CD4-positive, alpha-beta T cell treated with Interleukin-15 for 4 hours (primary cell): ENCODE measurements around the gene EBF3.

Source experiments
- DNase-seq: peaks from one replicate; pipeline ENCODE4 v3.0.0-alpha.2; 2020; ENCODE audit warnings: low spot score

The EBF3 gene, protein sequence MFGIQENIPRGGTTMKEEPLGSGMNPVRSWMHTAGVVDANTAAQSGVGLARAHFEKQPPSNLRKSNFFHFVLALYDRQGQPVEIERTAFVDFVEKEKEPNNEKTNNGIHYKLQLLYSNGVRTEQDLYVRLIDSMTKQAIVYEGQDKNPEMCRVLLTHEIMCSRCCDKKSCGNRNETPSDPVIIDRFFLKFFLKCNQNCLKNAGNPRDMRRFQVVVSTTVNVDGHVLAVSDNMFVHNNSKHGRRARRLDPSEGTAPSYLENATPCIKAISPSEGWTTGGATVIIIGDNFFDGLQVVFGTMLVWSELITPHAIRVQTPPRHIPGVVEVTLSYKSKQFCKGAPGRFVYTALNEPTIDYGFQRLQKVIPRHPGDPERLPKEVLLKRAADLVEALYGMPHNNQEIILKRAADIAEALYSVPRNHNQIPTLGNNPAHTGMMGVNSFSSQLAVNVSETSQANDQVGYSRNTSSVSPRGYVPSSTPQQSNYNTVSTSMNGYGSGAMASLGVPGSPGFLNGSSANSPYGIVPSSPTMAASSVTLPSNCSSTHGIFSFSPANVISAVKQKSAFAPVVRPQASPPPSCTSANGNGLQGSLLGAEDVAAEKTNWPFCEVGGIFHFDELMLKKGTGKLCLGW

GRCh38 chr10:129963641-129964501 lies at the start of gene EBF3:
Gene EBF3, minus strand, starts transcription at chr10:129964274. Its CDS starts 506 bp downstream, at chr10:129963768.
- peak; percentile 3 for DNase-seq

DNA sequence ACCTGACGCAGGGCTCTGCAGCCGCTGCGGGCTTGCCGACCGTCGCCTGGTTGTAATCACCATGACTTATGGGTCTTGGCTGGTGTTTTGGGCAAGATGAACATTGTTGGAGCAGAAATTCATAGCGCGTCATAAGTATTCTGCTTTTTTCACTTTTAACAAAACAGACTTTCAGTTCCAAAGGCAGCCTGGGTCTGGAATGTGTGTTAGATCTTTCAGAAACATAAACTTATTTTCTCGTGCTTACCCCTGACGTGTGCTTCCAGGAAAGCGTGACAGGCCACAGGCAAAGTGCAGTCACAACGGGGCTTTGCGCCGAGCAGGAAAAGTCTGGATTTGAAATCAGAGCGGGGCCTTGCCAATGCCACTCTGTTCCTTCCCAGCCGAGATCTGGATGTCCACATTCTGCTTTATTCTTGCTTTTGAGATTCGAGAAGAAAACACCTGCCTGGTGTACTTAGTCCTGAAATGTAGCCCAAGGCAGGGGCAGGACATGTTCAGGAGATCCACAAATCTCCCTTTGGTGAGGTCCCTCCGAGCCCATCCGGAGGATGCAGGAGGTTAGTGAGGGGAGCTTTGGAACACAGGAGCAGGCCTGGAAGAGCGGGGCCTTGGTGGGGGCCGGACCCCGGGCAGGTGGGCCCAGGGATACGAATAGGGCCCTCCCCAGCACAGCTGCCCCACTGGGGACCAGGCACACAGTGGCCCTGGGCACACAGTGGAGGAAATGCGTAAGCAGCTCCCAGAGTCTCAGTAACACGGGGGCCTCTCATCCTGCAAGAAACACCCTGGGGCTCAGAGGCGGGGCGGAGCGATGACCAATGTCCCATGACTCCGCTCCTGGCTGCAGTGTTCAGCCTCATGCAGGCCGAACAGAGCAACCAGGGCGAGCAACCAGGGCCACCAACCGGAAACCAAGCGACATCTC lies 49.5 kb upstream of the EBF3 start:
- no peak for DNase-seq

GRCh38 chr10:130012129-130012528 lies 48.1 kb upstream of the EBF3 start:
- no peak for DNase-seq

DNA sequence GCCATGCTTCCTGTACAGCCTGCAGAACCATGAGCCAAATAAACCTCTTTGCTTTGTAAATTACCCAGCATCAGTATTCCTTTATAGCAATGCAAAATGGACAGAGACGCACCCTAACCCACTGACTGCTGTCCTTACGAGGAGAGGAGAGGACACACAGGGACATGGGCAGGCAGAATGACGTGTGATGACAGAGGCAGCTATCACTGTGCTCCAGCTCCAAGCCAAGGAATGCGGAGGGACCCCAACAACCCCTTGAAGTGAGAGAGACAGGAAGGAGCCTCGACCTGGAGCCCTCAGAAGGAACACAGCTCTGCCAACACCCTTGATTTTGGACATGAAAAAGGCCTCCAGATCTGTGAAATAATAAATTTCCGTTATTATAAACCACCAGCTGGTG lies 46.6 kb upstream of the EBF3 start:
- DNase-seq, result no peak

- no peak for DNase-seq
Measured at GRCh38 chr10:130009228-130009627, 45.2 kb upstream of the EBF3 start.

GRCh38 chr10:130003787-130004613 lies 39.9 kb upstream of the EBF3 start:
- no peak for DNase-seq

DNA sequence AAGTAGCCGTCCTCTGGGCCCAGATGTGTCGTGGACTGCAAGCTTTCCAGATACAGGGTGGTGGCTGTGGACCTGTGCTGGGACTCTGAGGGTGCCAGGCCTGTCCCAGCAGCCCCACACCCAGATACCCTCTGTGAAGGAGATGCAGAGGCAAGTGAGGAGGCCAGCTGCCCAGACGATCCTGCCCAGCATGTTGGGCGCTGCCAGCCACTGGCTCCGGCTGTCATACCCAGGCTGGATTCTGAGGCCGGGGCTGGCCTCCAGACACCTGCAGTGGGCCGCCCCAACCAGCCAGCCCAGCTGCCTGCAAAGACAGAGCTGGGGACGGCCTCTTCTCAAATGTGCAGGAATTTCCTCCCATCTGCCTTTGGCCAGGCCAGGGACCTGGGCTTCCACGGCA lies 39.1 kb upstream of the EBF3 start:
- no peak for DNase-seq

DNA sequence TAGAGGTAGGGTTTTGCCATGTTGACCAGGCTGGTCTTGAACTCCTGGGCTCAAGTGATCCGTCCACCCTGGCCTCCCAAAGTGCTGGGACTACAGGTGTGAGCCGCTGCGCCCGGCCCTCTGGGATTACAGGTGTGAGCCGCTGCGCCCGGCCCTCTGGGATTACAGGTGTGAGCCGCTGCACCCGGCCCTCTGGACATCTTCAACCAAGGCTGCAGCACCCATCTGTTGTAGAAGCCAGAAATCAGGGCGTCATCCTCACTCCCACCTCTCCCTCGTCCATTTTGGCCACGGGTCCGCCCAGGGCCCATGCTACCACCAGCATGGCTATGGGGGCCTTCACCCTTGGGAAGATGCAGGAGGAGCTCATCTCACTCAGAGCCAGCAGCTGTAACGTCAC lies 38.5 kb upstream of the EBF3 start:
- no peak for DNase-seq

DNA sequence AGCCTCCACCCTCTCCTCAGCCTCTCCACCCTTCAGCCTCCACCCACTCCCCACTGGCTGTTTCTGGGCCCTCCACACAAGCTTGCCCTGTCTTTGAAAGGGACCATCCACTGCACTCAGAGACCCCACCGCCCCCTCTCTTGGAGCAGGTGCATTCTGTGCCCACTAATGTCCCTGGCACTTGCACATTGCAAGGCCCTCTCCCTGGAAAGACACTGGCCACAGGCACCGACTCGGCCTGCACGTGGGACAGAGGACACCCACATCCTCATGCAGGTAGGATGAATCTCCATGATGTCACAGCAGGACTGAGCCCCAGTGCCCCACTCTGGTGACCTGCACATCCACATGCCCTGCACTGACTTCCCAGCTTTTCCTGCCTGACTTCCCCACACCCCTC lies 36.8 kb upstream of the EBF3 start:
- DNase-seq, result no peak

- DNase-seq, result no peak
Measured at GRCh38 chr10:129999140-129999539, 35.1 kb upstream of the EBF3 start.

- no peak for DNase-seq
Measured at GRCh38 chr10:129993621-129994020, 29.5 kb upstream of the EBF3 start.

GRCh38 chr10:129992356-129992755 lies 28.3 kb upstream of the EBF3 start:
- no peak for DNase-seq

- no peak for DNase-seq
Measured at GRCh38 chr10:129982825-129983224, 18.8 kb upstream of the EBF3 start.

DNA sequence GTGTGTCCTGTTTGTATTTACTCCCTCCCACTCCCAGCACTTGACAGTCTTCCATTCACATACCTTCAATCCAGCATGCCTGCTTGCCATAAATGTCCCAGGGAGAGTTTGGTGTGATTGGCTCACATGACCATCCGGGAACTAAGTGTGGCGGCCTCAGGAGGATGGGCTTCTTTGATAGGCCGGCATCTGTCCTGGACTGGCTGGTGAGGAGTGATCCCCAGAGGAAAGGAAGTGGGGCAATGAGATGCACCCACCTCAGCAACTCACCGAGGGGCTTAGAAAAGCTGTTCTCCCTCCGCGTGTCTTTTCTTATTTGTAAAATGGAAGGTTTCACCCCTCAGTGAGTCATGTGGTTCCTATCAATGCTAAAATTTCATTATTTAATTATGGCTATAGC lies 14.9 kb upstream of the EBF3 start:
- no peak for DNase-seq

- DNase-seq, result no peak
Measured at GRCh38 chr10:129978322-129978721, 14.2 kb upstream of the EBF3 start.

- DNase-seq, result no peak
Measured at GRCh38 chr10:129977794-129978193, 13.7 kb upstream of the EBF3 start.

- DNase-seq, result no peak
Measured at GRCh38 chr10:129973674-129974059, 9.6 kb upstream of the EBF3 start.

DNA sequence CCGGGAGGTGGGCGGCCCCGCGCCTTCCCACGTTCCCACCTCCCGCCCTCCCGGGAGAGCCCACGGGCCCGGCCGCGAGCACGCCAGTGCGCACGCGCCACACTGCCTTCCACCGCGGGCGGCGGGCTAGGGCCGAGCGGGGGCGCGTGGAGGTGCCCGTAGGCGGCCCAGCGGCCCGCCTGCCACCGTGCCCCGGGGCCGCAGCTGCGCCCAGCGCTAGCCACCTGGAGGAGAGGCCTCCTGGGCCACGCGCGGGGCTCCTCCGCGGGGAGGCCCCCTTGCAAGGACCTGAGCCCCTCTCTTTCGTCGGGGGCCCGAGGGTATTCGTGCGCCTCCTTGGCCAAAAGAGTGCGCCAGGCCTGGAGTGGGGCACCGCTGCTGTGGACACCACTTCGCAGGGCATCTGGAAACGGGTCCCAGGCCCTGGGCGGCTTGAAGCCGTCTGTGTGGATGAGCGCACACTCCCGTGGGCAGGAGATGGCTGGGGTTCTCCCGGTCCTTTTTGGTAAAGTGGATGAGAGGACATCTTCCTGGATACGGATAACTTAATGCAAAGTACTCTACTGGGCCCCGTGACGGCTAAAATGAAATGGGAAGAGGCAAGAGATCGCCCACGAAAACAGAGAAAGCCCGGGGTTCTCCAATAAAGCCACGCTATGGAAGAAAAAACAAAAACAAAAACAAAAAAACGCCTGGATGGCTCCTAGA lies 9.0 kb upstream of the EBF3 start:
- DNase-seq, result no peak

DNA sequence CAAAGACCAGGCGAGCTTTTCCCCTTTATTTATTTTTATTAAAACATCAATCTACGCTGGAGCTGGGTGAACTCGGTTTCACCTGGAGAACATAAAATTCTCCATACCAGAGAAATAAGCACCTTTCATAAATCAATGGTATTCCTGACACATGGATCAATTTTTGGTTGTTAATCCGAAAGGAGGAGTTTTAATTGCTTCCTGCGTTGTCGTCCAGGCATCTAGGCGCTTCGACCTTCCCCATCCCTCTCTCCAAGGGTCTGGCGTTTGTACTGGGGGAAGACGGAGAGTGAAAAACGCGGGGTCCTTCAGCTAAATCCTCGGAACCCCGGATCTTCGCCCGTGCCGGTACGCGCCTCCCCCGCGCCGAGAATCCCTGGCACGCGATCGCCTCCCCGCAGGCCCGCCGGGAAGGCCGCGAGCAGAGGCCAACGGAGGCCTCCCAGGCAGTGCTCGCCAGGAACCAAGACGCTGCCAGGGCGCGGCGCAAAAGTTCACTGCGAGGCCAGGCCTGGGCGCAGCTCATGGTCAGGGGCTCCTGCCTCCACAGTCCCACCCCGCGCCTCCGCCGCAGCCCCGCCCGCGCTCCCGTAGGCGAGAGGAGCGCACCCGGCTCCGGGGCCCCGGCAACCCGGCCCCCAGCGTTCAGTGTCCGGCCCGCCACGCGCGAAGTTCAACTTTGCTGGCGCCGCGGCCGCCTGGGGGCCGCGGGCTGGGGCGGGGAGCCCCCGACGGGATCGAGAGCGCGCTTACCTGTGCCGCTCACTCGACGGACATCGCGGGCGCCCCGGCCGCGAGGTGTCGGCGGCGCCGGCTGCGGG lies 8.3 kb upstream of the EBF3 start:
- DNase-seq, result no peak
